Prostate gland (tissue), 2 donors: ENCODE measurements around the gene ANKRD40. TPM values are rescaled to one million over a fixed set of nuclear protein-coding genes. Genes with fewer than 3 reads are reported as not detected.

Experiments
- DNase-seq: peaks from one replicate; pipeline ENCODE4 v3.0.0-alpha.2; 2019; ENCODE audit warnings: low spot score
- H3K27ac ChIP-seq, 2 donors: fragments of 200-600 bp; sonication (generic); 2 replicates each; pipeline ENCODE4 v1.5.1; 2017 to 2019
- H3K27me3 ChIP-seq: fragments of 200-600 bp; sonication (generic); replicated peaks from 2 replicates; pipeline ENCODE4 v1.5.1; 2019; ENCODE audit not compliant: insufficient read depth
- H3K36me3 ChIP-seq, 2 donors: fragments of 200-600 bp; sonication (generic); 1 replicate in 1 of 2; 2 replicates in 1 of 2; pipeline versions ENCODE4 v1.5.1 to v1.8.1; 2017 to 2019
- H3K4me1 ChIP-seq: fragments of 200-600 bp; sonication (generic); replicated peaks from 2 replicates; pipeline ENCODE4 v1.5.1; 2019
- H3K4me3 ChIP-seq, 2 donors: fragments of 200-600 bp; sonication (generic); 2 replicates each; pipeline ENCODE4 v1.5.1; 2017 to 2019
- H3K9me3 ChIP-seq: fragments of 200-600 bp; sonication (generic); 2 replicates; pipeline ENCODE4 v1.5.1; 2017
- POLR2A ChIP-seq: fragments of 450-650 bp; IDR thresholded peaks from one replicate; pipeline ENCODE4 v1.6.1; 2016; ENCODE audit warnings: antibody characterized with exemption, mild to moderate bottlenecking
- POLR2AphosphoS5 ChIP-seq: sonication (generic); formaldehyde crosslinking; IDR thresholded peaks from one replicate; pipeline ENCODE4 v1.6.1; 2017; ENCODE audit warnings: antibody characterized with exemption
- WGBS: methylation state at CpG from one replicate; pipeline ENCODE4 v1.1.5; 2018; 5-methylcytosine and 5-hydroxymethylcytosine counted together
- intact Hi-C: fragments of 100-400 bp; cut with DNase I; formaldehyde crosslinking; loops from one replicate; pipeline ENCODE4 v1.14.2; 2022
- total RNA-seq, 2 donors: library from RNA; depleted of rRNA; stranded (reverse); fragments of >200 nt; gene quantifications; one replicate each; pipeline ENCODE4 v1.1.0, GENCODE V29; 2016
- TF ChIP-seq, protein P1 (sequence below), 4 experiments: fragments of 200-600 bp in 2 of 4; fragments of 450-650 bp in 2 of 4; sonication (generic) in 2 of 4; IDR thresholded peaks; 1 replicate in 3 of 4; 2 replicates in 1 of 4; pipeline ENCODE4 v1.5.1; 2016 to 2019; ENCODE audit warnings: antibody characterized with exemption in 4 of 4, mild to moderate bottlenecking in 2 of 4, moderate library complexity in 2 of 4

The ANKRD40 gene
- total RNA-seq, 2 donors from 2014 or later, result 31.2 to 36.0 TPM

- Histone ChIP-seq H3K27ac (no peak overlapping the region), H3K27me3 (no peaks in the 10 kb centered on the region), H3K4me1 (peaks cover 19% of the 10 kb centered on the region), H3K4me3 (no peak overlapping the region), H3K36me3 (no peaks in the 10 kb centered on the region), H3K9me3 (no peaks in the 10 kb centered on the region)
- no peak for TF ChIP-seq POLR2A
- no peak for TF ChIP-seq POLR2AphosphoS5
- TF ChIP-seq, protein P1, sequence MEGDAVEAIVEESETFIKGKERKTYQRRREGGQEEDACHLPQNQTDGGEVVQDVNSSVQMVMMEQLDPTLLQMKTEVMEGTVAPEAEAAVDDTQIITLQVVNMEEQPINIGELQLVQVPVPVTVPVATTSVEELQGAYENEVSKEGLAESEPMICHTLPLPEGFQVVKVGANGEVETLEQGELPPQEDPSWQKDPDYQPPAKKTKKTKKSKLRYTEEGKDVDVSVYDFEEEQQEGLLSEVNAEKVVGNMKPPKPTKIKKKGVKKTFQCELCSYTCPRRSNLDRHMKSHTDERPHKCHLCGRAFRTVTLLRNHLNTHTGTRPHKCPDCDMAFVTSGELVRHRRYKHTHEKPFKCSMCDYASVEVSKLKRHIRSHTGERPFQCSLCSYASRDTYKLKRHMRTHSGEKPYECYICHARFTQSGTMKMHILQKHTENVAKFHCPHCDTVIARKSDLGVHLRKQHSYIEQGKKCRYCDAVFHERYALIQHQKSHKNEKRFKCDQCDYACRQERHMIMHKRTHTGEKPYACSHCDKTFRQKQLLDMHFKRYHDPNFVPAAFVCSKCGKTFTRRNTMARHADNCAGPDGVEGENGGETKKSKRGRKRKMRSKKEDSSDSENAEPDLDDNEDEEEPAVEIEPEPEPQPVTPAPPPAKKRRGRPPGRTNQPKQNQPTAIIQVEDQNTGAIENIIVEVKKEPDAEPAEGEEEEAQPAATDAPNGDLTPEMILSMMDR (IDR thresholded peaks at IDR 0.05), result no peak
- intact Hi-C loops, result no loop called here
- DNase-seq, result no peak
- WGBS, result 83% methylated on average over 7 of the region's 7 CpGs
Observed at GRCh38 chr17:50657627-50658026, 50.1 kb downstream of the ANKRD40 start.

GRCh38 chr17:50657054-50657453 lies 50.7 kb downstream of the ANKRD40 start:
- peaks cover 19% of the 10 kb centered on the region for H3K4me1 ChIP-seq
- no peaks in the 10 kb centered on the region for H3K27me3 ChIP-seq
- no peak overlapping the region for H3K27ac ChIP-seq
- no peak for DNase-seq
- H3K4me3 ChIP-seq, result no peak overlapping the region
- H3K36me3 ChIP-seq, result no peaks in the 10 kb centered on the region
- intact Hi-C loops, result no loop called here
- TF ChIP-seq POLR2AphosphoS5, result no peak
- TF ChIP-seq, protein P1 (IDR thresholded peaks at IDR 0.05), result no peak
- no peak for TF ChIP-seq POLR2A
- H3K9me3 ChIP-seq, result no peaks in the 10 kb centered on the region
- WGBS, result 93% methylated on average over 7 of the region's 7 CpGs

GRCh38 chr17:50656509-50656908 lies 51.2 kb downstream of the ANKRD40 start:
- no peaks in the 10 kb centered on the region for H3K9me3 ChIP-seq
- H3K27ac ChIP-seq, result no peak overlapping the region
- intact Hi-C loops, result no loop called here
- peaks cover 13% of the 10 kb centered on the region for H3K4me1 ChIP-seq
- no peak overlapping the region for H3K4me3 ChIP-seq
- H3K36me3 ChIP-seq, result no peaks in the 10 kb centered on the region
- 100% methylated on average over 5 of the region's 5 CpGs for WGBS
- DNase-seq, result no peak
- TF ChIP-seq, protein P1 (IDR thresholded peaks at IDR 0.05), result no peak
- TF ChIP-seq POLR2A (no peak), POLR2AphosphoS5 (no peak)
- no peaks in the 10 kb centered on the region for H3K27me3 ChIP-seq

DNA sequence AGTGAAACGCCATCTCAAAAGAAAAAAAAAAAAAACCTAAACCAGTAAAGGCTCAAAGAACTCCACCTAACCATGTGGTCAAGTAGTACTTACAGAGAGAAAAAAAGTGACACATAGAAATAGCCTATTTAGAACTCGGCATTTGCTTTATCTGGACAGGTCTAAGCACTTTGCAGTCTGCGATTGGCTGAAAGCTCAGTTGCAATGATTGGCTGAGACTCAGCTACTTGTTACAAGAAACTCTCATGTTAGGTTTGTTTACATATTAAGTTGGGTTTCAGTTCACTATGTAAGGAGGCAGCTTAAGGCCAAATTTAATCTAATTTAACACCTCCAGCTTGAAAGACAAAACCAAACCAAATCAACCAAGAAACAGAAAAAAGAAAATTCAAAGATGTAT lies 54.0 kb downstream of the ANKRD40 start:
- no peaks in the 10 kb centered on the region for H3K36me3 ChIP-seq
- intact Hi-C loops, result no loop called here
- TF ChIP-seq POLR2A, result no peak
- TF ChIP-seq, protein P1 (IDR thresholded peaks at IDR 0.05), result no peak
- TF ChIP-seq POLR2AphosphoS5, result no peak
- no peaks in the 10 kb centered on the region for H3K27me3 ChIP-seq
- no peaks in the 10 kb centered on the region for H3K4me1 ChIP-seq
- no peaks in the 10 kb centered on the region for H3K9me3 ChIP-seq
- no peak for DNase-seq
- 88% methylated on average over 3 of the region's 3 CpGs for WGBS
- H3K4me3 ChIP-seq, result no peak overlapping the region
- H3K27ac ChIP-seq, result no peak overlapping the region

DNA sequence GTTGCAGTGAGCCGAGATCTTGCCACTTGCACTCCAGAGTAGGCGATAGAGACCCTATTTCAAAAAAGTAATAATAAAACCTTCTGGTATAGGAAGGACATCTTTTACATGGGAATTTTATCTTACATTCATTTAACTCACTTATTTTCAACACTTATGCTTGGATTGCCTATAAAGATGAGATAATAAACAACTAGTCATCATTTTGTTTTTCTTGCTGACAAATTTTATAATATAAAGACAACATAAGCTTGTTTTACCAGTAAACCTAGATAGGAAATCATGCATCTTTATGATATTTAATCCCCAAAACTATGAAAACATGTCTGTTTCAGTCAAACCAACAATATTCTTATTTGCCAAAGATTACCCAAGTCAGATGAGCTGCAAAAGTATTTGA lies 56.1 kb downstream of the ANKRD40 start:
- TF ChIP-seq, protein P1 (IDR thresholded peaks at IDR 0.05), result no peak
- TF ChIP-seq POLR2A (no peak), POLR2AphosphoS5 (no peak)
- DNase-seq, result no peak
- Histone ChIP-seq H3K36me3 (no peaks in the 10 kb centered on the region), H3K4me1 (no peaks in the 10 kb centered on the region), H3K27ac (no peak overlapping the region), H3K9me3 (no peaks in the 10 kb centered on the region), H3K27me3 (no peaks in the 10 kb centered on the region), H3K4me3 (no peak overlapping the region)
- intact Hi-C loops, result no loop called here
- WGBS, result 88% methylated on average over 2 of the region's 2 CpGs
